Measurements from ENCODE around the gene NODAL. TPM values are rescaled to one million over a fixed set of nuclear protein-coding genes. Genes with fewer than 3 reads are reported as not detected.
"Not testable (repeated sequence)": the region's sequence is repeated elsewhere in the genome, so short reads cannot be mapped to it uniquely, and the experiment has no call there.

Gene NODAL
- total RNA-seq = not detected

- DNase-seq = no peak
These were observed at the start of gene NODAL for GRCh38 chr10:70441161-70441894. Gene NODAL, minus strand, starts transcription at chr10:70441681. Its CDS starts 14 bp downstream, at chr10:70441667.

GRCh38 chr10:70490142-70490541 lies 48.7 kb upstream of the NODAL start:
- DNase-seq = no peak

GRCh38 chr10:70487824-70488223 lies 46.3 kb upstream of the NODAL start:
- no peak for DNase-seq

GRCh38 chr10:70483872-70484271 lies 42.4 kb upstream of the NODAL start:
- not testable (repeated sequence) for DNase-seq

GRCh38 chr10:70482982-70483760 lies 41.7 kb upstream of the NODAL start:
- DNase-seq = no peak

GRCh38 chr10:70481831-70482530 lies 40.5 kb upstream of the NODAL start:
- DNase-seq = peak; percentile 28

- no peak for DNase-seq
These were observed 39.6 kb upstream of the NODAL start for GRCh38 chr10:70481105-70481504.

DNA sequence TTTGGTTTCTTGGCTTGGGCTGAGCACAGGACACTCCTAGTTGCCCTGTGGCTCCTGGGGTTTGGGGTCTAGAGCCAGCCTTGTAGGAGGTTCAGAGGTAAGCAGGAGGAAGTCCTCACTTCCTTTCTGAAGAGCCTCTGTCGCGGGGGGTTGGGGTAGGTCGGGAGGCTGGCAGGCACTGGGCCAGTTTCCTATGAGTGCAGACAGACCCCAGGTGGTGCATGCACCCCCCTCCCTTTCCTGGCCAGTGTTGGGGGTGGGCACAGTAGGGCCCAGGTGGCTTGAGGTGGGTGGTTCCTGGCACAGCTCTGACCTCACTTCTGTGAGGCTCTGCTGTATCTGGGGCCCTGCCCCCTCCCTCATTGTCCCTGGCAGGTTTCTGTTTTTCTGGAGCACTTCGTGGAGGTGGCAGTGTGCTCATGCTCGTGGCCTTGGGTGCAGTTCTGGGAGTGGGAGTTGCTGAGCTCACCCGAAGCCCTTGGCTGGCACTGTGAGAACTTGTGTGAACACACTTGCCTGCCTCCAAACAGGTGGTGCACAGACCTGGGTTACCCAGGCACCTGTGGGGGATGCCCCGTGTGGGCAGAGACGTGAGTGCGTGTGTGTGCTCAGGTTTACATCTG lies 38.9 kb upstream of the NODAL start:
- DNase-seq = no peak

DNA sequence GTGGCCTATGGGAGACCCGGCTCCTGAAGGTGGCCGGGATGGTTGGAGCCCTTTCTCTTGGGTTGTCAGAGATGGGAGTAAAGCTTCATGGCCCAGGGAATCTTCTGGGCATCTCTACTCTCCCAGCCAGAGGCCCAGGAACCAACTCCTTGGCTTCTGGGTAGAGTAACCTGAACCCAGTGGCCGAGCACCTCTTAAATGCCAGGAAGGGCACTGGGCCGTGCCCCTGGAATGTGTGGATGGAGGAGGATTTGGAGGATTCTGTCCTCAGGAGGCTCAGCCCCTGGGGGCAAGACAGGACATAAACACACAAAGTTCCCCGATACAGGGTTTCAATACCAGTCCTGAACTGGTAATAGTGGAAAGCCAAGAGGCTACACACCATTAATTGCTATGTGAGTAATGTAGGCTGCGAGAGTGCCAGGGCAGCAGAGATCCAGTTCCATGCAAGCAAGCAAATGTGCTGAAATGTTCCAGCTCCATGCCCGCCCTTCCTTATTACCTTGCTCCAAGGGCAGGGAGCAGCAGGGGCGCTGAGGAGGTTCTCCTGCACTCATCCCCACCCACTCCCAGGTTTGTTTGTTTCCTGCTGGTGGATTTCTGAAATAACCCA lies 38.3 kb upstream of the NODAL start:
- no peak for DNase-seq

DNA sequence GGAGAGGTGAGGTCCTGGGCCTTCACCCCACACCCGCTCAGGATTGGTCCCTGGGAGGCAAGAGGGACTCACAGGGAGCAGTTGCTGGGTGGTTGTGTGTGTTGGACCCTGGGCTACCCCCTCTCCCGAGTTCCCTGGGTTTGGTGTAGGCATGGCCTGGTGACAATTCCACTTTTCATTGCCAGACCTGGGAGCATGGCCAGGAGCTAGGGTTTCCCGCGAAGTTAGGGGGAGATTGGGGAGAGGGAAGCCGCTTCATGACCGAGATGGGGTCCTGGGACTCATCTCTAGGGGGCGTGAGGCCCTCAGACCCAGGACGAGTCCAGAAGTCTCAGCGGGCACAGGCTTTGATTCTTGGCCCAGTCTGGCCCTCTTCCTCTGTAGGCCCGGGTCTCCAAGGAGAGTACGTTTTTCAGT lies 37.7 kb upstream of the NODAL start:
- no peak for DNase-seq

DNA sequence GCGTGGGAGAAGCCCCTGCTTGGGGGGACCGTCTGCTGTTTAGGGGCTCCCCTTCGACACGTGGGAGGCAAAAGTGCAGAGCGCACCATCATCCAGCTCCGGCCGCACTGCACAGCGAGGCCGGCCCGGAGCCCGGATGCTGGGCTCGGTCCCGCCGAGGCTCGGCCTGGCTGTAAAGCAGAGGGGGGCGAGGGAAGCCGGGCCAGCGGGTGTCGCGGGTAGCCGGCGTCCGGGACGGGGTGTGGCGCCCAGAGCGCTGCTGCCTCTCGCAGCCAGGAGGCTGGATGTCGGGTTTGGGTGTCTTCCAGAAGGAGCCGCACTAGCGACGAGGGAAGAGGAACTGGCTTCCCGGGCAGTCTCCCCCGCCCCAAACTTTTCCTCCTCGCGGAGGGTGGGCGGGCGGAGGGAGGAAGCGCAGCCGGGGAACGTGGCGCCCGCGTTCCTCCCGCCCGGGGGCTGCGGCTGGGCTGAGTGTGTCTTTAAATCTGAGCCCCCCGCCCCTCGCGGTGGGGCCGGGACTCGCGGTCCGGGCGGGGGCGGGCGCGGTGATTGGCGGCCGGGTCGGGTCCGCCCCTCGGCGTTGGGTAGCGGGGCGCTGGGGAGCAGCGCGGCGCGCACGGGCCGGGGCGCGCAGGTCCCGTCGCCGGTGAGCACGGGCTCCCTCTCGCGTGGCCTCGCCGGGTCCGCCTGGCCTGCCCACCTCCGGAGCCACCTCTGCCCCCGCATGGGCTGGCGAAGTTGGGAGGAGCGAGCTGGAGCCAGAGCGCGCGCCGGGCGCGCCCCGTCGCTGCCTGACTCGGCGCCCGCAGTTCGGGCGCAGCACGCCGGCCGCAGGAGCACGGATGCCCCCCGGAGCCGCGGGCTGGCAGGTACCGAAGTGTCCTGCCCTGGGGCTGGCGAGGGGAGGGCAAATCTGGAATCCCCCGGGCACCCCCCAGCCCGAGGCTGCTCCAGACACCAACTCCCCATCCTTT lies 37.0 kb upstream of the NODAL start, which contains the start of gene PALD1:
Gene PALD1 (plus strand): TSS at position 577 of the 974 bp plus-strand sequence. CDS start 47,185 bp downstream, outside the sequence.
- peak; percentile 72 for DNase-seq

DNA sequence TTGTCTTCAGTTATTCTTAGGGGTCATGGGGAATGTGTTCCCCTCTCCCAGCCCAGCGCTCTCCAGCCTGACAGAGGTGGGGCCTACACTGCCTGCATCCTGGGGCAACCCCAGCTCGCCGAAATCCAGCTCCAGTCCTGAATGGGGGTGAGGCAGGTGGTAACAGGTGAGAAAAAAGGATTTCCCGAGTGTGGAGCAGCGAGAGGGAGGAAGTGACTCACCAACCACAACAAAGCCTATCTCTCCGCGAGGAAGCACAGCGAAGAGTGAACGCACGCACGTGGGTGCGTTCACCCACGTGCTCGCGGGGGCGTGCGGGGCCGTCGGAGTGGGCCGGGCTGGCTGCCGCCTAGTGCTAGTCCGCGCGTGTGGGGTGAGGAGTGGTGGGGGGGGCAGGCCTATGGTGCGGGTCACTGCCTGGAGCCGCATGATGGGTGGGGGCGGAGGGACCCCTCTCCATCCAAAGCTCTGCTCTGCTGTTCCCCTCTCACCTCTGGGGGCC lies 36.2 kb upstream of the NODAL start:
- no peak for DNase-seq

DNA sequence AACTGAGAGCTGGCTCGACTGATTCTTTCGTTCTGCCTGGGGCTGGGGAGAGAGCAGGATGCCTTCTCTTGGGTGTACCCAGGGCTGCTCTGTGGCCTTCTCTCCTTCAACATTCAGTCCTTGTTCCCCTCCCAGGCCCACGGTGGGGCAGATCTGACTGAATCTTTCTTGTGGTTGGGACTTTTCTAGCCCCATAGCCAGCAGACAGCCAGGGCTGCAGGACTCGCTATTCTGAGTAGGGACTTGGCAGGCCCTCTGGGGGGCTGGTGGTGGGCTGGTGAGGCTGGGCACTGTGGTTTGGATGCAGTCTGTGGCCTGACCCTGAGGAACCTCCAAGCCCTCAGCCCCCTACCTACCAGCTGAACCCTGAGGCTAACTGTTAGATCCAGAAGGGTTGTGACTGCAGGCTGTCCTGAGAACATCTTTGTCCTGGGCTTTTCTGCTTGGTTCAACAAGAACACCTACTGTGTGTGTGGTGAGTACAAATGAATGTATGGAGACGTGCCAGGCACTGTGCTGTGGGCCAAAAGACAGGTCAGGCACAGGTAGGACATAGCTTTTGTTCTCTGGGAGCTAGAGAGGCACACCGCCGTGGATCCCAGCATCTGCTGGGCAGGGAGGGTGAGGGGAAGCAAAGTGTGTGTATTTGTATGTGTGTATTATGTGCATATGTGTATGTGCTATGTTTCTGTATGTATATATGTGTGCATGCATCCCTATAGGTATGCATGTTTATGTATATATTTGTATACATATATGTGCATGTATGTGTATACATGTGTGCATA lies 35.0 kb upstream of the NODAL start:
- no peak for DNase-seq

- no peak for DNase-seq
These were observed 34.2 kb upstream of the NODAL start for GRCh38 chr10:70475661-70476060.

- DNase-seq = no peak
These were observed 33.3 kb upstream of the NODAL start for GRCh38 chr10:70474780-70475179.

DNA sequence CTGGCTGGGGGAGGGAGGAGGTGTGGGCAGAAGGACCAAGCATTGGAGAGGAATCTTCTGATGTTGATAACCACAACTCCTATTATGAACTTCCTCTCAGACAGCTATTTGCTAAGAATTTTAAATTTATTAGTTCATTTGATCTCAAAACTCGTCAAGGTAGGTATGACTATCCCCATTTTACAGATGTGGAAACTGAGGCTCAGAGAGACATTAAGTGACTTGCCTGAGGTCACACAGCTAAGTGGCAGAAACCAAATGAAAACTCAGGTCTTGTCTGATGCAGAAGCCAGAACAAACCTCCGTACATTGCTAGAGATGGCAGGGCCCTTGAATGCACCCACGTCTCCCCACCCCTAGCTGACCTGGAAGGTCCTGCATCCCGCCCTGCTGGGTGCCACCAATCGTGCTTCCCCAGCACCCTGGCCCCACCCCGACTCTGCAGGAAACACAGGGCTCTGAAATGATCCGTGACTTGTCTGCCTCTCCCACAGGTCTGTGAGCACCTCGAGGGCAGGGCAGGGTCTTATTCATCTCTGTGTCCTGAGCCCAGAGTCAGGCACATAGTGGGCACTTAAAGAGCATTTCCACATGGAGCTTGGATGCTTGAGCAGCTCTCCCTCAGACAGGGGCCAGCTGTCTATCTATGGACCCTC lies 31.4 kb upstream of the NODAL start:
- no peak for DNase-seq

DNA sequence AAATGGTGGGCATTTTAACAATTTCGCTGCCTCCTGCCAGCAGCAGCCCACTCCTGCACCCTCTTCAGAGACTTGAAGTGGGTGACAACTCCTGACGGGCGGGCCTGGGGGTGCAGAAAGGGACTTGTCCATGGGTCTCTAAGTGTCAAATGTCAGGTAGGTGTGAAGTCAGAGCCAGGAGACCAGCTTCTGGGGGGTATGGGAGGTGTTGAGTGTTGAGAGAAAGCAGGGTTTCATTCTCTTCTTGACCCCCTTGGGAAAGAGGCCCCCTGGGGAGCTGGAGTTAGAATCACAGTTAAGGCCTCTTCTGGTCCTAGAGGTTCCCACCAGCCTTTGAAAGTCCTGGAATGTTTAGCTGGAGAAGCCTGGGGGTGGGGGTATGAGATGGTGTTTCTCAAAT lies 25.5 kb upstream of the NODAL start:
- no peak for DNase-seq

- DNase-seq = no peak
These were observed 24.4 kb upstream of the NODAL start for GRCh38 chr10:70465832-70466231.

DNA sequence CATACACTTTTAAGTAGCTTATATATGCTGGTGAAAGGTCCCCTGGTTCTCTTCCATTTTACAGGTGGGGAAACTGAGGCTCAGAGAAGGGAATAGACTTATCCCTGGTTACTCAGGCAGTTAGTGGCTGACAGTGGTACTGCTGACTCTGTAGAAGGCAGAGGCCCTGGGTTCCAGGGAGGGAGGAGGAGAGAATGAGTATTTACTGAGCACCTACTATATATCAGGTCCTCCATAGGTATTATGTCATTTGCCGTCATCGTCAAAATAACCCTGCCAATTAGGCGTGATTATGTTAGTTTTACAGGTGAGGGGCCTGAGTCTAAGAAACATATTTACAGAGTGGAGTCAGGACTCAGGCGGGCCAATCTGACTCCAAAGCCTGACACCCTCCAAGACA lies 23.8 kb upstream of the NODAL start:
- no peak for DNase-seq

All from skin of body (tissue), 2 donors.